DOHH2 (cell line): ENCODE measurements around the gene TAB3.

Experiments used
- CTCF ChIP-seq: fragments of 200-600 bp; sonication (generic); IDR thresholded peaks from one replicate; pipeline ENCODE4 v1.5.1; 2014; ENCODE audit warnings: antibody characterized with exemption, mild to moderate bottlenecking, low read depth, low read length; ENCODE audit not compliant: poor library complexity, severe bottlenecking
- EZH2phosphoT487 ChIP-seq: fragments of 200-600 bp; sonication (generic); IDR thresholded peaks from 2 replicates; pipeline ENCODE4 v1.6.1; 2017; ENCODE audit warnings: borderline replicate concordance, mild to moderate bottlenecking, antibody characterized with exemption, low read length, moderate library complexity, mixed read lengths

GRCh38 chrX:30935985-30936384 lies 46.9 kb upstream of the TAB3 start:
- TF ChIP-seq CTCF (no peak), EZH2phosphoT487 (no peak)
